Amniotic epithelial cell (primary cell): ENCODE measurements around the gene DMD.

Source experiments
- DNase-seq: peaks from one replicate; pipeline ENCODE4 v3.0.0-alpha.2; 2010; ENCODE audit warnings: low read depth

Gene DMD

DNA sequence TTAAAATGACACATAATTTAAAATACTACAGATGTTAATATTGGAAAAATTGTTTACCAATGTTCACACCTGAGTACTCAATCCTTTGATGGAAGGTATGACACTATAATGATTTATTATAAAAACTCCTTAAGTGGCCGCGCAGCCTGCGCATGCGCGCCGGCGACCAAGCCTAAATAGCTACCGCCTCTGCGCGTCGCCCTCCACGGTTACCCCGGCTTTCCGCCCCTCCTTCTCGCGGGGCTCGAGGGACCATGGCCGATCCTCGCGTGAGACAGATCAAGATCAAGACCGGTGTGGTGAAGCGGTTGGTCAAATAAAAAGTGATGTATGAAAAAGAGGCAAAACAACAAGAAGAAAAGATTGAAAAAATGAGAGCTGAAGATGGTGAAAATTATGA lies 170.2 kb downstream of the DMD start:
- no peak for DNase-seq

DNA sequence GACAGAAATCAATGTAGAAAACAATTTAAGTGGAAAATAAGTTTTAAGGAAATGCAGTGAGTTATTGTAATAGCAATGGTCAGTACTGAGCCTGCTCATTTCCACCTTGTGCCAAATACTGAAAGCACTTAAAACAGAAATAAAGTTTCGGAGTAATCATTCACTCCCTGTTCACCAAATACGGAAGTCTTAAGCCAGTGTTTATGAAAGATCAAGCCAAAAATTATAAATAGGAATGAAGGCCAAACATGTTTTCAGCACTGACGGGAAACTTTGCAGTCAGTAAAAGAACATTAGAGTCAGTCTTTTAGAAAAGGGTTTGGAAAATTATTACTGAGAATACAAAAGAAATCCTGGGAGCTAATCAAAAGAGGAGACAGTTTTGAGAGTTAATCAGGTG lies 178.6 kb downstream of the DMD start:
- no peak for DNase-seq

DNA sequence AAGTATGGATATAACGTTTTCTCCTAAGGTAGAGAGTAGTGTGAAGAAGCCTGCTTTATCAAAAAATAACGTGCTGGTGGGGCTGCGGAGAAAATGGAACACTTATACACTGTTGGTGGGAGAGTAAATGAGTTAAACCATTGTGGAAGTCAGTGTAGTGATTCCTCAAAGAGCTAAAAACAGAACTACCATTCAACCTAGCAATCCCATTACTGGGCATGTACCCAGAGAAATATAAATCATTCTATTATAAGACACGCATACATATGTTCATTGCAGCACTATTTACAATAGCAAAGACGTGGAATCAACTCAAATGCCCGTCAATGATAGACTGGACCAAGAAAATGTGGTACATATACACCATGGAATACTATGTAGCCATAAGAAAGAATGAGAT lies 196.4 kb downstream of the DMD start:
- no peak for DNase-seq

DNA sequence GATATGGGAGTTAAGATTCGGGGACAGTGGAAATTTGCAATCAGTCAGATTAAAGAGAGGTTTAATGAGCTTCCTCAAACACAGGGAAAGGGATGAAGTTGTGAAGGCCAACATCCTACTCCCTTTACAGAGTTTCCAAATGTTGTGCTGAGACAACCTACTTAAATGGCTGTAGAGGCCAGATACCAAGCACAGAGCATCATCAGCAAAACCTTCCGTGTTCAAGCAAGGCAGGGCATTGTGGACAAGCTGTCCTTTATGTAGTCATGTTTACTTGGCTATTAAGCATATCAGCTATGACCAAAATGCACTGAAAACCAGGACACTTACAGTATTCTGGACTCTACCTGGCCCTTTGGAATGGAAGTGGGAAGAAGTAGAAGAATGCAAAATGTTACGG lies 197.3 kb downstream of the DMD start:
- DNase-seq = no peak

DNA sequence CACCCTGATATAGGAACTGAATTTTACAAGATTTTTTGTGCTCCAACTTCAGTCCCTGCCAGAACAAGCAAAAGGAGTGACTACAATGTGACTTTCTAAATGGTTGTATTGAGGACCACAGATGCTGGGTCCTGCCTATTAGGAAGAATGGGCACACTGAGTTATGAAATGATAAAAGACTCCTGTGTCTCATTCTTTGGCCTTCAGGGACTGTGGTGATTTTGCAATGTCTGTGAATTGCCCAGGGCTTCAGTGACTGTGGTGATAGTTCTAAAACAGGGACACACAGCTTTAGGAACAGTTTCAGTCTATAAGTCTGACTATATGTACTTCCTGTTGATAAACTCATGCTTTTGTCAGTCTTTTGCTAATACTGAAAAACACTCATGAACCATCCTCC lies 210.2 kb downstream of the DMD start:
- DNase-seq = no peak

DNA sequence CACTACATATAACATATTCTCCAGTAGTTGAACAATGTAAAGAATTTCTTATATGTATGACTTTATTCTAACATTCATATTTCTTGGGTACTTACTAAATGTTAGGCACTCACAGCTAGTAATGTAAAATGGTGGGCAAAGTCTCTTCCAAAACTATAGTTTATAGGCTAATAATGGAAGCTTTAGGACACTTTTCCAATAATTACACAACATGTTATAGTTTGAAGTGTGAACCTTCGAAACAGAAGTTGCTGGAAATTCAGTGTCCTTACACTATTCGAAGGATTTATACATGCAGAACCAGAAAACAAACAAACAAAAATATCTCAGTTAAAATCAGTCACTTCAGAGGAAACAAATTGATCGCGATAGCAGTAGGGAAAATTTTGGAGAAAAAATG lies 212.6 kb downstream of the DMD start:
- no peak for DNase-seq

DNA sequence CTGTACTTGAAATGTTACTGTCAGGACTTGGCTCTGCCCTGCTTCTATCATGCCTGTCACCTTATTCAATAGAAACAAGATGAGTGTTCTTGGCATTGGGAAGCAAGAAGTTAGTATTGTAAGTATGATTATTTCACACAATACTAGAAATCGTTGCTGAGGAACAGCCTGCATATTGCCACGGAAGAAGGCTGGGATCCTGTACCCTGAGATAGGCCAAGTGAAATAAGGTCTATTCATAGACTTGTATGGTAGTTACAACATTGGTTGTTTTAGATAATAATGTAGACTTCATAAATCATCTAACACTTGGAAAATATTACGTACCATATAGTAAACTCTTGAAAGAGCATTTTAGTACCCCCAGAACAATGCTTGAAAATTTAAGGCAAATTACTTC lies 215.9 kb downstream of the DMD start:
- no peak for DNase-seq

DNA sequence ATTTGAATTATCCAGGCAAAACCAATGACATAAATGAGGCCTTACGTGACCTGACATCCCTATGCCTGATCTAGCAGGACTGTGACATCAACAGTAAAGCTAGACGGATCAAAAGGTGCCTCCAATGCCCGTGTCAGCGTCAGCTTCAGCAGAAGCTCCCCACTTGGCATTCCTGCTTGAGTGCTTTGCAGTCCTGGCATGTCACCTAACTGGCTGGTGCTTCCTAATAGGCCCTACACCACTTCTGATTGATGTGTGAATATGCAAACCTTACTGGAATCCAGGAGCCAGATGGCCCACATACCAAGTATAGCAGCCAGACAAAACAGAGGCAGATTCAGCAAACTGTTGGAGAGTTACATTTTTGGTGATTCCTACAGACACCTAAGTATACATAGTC lies 224.2 kb downstream of the DMD start:
- no peak for DNase-seq

DNA sequence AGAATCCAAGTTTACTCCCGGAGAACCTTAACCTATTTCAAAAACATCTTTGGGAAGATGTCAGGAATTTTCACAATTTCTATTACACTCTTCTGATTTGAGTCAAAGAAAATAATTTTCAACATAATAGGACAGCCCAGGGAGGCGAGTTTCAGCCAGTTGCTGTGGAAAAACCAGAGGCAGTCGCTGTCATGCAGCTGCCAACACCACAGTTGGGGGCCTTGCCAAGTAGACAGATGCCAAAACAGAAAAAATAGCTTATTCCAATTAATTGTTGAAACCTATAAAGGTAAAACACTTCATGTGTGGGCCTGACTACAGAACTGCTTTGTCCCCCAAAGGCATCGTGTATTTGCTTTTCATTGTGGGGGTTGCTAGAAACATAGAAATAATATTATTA lies 225.8 kb downstream of the DMD start:
- DNase-seq = no peak

DNA sequence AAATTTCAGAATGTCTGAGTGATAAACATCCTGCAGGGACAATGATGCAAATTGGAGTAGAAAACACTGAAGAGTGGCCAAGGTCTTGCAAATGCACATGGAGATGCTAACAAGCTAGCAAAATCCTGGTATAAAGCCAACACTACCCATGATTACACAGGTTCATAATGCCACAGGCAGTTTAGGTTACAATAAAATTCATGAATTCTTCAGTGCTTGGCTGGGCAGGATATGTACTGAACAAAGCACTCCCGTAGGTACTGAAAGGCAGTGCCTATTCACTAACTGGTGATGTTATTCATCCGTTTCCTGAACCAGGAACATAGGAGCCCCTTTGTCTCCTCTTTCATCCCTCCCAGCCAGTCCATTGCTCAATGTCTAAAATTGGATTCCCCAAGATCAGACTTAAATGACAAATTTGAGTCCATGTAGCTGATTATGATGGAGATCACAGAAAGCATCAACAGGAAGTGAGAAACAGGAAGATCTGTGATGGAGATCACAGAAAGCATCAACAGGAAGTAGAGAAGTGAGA lies 244.5 kb downstream of the DMD start:
- DNase-seq = no peak

DNA sequence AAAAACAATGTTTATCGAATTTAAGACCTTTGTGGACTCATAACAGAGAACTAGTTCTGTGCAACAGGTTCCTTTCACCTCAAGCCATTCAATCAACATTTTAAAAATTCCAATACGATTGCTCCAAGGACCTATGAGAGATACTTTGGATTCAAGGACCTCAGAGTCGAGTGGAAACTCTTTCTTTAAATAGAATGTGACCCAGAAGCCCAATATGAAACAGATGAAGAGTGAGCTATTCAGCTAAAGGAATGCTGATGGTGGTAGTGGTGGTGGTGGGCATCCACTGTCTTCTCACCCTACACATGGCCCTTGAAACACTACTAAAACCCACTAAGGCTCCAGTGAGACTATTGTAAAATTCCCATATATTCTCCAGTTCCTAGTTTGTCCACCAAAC lies 257.2 kb downstream of the DMD start:
- no peak for DNase-seq

DNA sequence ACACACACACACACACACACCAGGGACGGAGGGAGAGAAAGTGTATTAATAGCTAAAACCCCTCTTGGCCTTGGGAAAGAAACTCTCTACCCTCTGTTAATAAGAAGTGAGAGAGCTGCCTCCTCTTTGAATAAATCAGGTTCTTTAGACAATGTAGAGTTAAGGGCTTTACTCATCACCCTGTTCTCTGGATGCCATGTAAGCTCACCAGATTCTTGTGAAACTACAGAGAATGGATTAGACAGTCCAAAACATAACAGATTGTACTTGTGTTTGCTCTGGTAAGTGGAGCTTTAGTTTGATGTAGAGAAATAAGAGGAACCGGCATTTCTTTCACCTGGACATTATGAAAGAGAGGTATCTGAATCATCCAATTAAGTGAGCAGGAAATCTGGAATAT lies 263.2 kb downstream of the DMD start:
- peak; percentile 80 for DNase-seq

DNA sequence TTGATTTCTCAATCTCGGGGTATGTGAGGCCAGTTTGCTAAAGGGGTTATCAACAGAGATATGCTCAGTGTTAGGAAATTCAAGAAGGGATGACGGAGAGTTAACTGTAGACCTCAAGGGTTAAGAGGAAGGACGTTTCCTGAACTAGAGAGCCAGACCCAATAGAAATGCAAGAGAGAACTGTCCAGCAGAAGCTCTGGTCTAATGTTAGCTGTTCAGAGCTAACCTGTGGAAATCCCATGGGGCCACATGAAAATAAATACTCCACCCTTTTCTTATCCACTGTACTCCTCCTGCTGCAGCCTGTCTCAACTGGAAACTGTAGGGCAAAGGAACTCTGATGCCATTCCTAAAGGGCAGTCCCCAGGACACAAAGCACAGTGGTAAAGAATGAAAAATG lies 274.3 kb downstream of the DMD start:
- peak; percentile 22 for DNase-seq

DNA sequence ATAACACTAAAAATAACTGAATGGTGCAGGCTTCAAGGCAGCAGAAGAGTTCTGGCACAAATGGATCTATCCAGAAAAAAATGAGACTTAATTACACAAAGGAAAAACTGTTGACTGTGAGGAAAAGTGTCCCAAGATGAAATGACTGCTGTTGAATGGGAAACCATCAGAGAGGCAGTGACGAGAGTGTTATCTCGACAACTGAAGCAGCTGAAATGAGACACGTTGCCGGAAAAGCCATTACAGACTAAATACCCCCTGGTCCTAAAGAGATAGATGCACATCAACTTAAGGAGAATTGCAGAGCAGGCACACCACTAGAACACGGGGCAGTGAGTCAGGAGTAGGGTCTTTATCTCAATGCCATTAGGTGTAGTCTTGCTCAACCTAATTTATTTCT lies 277.8 kb downstream of the DMD start:
- no peak for DNase-seq

DNA sequence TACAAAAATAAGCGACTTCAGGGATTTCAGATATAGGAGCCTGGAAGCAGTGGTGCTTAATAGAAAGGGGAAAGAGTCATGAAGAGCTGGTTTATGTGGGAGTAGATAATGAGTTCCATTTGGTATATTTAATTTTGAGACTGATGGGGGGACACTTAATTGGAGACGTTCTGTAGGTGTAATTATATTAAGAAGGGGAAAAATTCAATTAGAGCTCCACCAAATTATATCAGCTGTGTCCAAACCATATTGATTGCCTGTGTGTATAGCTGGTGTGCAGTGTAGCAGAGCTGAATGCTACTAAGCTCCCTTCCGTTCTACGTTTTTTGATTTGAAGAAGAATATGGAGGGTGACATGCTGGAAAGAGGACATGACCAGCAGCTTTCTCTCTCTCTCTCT lies 282.3 kb downstream of the DMD start:
- DNase-seq = no peak

DNA sequence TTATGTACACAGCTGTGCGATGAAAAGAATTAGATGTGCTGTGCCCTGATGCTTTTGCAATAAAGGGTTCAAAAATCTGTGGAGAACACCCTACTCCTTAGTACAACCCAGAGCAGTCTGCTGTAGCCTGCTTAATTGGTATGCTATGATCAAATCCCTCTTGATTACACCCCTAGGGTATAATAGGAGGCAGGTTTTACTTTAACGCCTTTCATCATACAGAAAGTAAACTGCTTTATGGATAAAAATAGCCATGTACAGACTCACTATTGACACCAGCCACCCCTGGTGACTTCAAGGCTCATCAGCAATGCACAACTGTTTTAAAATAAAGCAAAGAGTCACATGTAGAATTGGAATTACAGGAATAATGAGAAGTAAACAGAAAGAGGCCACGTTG lies 315.3 kb downstream of the DMD start:
- DNase-seq = no peak

DNA sequence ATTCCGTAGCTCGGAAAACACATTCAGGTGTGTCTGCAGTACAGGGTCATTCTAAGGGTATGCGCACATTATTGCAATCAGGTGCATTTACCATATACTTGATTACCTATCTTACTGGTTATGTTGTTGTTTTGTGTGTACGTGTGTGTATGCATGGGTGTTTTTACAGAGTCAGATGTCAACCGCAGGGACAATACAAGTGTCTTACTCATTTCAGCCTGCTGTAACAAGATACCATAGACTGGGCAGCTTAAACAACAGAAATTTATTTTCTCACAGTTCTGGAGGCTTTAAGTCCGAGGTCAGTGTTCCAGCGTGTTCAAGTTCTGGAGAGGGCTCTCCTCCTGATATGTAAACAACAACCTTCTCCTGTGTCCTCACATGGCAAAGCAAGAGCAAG lies 316.7 kb downstream of the DMD start:
- DNase-seq = no peak

DNA sequence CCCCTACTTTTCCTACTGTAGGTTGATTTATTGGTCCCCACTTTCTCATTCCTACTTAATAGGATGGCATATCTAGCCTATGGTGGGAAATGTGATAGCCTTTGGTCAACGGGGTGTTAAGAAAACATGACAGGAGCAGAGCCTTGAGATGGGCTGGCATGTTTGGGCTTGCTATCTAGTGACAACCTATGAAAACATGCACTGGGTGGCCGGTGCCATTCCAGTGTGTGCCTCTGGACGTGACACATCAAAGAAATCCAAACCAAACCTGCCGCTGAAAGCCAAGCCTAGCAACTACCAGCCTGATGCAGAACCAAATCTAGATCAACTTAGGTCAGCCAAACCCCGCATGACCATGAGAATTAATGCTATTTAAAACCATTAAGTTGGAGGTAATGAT lies 317.6 kb downstream of the DMD start:
- DNase-seq = no peak

DNA sequence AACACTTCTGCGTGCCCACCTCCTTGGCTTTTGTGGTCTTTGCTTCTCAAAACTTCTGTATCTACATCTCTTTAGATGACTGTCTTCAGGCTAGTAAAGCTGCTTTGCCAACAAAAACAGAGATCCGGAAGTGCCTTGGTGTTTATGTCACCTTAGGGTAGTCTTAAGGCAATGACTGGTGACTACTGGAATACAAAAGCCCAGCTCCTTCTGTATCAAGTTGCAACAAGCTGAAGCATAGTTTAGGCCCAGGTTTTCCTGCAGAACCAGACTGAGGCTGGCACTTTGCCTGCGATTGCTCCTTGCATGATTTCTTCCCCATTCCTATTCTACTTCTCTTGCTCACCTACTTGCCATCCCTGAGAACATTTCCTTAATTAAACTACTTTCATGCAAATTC lies 333.8 kb downstream of the DMD start:
- no peak for DNase-seq

DNA sequence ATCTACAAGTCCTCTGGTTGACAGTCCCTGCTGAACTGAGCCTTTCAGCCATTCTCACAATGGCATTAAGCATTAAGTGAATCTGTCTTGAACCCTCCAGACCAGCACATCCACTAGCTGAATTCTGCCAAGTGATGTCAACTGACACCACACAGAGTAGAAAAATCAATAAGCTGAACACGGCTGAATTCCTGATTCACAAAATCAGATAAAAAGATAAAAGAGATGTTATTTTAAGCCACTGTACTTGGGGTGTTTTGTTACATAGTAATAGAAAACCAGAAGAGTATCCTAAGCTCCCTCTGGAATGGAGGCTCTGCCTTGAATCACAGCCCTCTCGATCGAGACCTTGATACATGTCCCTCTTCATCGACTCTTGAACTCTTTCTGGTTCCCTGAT lies 336.5 kb downstream of the DMD start:
- no peak for DNase-seq

DNA sequence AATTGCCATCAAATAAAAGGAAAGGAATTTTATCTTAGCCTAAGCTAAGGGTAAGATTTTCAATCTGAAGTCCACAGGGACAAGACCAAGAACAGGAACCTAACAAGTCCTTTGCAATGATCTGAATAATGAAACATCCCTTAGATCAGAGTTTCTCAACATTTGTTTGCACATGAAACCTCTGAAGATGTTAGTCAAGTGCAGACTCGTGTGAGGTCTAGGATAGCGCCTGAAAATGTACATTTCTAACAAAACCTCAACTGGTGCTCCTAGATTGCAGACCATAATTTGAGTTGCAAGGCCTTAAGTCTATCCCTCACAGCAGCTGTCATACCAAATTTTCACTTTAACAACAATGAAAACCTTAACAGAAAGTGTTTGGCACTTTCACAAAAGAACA lies 337.6 kb downstream of the DMD start:
- DNase-seq = no peak

DNA sequence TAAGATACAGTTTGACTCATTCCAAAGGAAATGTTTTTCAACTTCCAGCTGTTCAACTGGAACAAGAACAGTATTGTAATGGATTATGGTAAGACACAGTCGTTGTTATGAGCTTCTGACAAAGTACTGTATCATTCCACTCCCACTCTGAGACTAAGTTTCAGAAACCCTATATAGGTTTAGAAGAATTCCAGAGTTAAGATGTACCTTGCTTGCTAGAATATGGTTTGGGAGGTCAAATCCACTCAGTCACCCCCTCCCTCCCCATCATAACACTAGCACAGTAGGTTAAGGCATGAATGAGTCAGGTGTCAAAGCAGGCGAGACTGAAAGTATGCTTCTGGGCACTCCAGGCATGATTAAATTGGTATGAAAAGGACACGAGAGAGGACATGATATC lies 339.7 kb downstream of the DMD start:
- peak; percentile 58 for DNase-seq

DNA sequence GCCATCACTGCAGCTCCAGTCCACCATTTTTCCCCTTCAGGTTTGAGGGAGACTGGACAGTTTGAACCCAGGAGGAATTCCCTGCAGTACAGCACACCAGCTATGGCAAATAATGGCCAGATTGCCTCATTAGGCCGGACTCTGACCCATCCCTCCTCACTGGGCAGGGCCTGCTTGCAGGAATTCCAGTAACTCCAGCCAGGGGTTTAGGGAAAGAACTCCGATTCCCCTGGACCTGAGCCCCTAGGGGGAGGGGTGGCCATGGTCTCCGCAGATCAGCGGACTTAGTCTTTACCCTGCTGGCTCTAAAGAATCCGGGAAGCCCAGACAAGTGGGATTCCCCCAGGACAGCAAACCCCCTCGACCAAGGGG lies 342.8 kb downstream of the DMD start:
- no peak for DNase-seq

DNA sequence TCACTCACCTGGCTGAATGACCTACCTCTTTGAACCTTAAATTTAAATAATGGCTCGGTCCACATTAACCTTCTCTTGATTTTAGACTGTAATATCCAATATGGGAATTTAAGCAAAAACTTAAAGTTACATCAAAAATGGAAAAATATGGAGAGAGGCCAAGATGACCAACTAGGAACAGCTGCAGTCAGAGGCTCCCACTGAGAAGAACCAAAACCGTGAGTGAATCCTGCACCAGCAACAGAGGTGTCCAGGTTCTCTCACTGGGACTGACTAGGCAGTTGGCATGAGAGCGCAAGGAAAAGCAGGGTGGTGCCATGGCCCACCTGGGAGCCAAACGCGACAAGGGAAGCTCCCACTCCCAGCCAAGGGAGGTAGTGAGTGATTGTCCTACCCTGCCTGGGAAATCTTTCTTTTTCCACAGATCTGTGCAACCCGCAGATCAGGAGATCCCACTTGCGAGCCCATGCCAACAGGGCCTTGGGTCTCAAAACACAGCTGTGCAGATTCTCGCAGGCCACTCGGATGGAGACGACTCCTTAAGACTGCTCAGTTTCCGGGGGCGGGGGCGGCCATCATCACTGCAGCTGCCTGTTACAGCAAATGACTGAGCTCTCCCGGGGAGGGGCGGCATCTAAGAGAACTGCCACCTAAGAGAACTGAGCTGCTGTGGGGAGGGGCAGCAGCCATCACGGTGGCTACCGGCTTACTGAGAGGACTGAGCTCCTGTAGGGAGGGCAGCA lies 343.4 kb downstream of the DMD start:
- DNase-seq = no peak

DNA sequence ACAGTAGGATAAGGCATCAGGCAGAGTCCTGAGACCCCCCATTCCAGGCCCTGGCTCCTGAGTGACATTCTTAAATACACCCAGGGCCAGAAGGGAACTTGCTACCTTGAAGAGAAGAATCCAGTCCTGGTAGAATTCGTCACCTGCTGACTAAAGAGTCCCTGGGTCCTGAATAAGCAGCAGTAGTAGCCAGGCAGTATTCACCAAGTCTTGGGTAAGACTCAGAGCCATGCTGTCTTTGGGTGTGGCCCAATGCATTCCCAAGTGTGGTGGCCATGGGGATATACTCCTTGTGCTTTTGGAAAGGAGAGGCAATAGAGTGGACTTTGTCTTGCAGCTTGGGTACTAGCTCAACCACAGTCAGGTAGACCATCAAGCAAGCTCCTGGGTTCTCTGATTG lies 359.1 kb downstream of the DMD start:
- DNase-seq = no peak
